CD14-positive monocyte (primary cell): ENCODE results near the gene NFKBIA. TPM values are rescaled to one million over a fixed set of nuclear protein-coding genes. Genes with fewer than 3 reads are reported as not detected.

Experiments used
- DNase-seq, 3 donors: peaks; one replicate each; pipeline ENCODE4 v3.0.0-alpha.2; 2011 to 2022
- H2AFZ ChIP-seq: 2 replicates; pipeline ENCODE4 v1.6.0; 2012; ENCODE audit warnings: mild to moderate bottlenecking, low read depth, low read length, inconsistent platforms; ENCODE audit not compliant: insufficient read depth, poor library complexity, severe bottlenecking
- H3K27ac ChIP-seq, 2 donors: 1 replicate in 1 of 2; 2 replicates in 1 of 2; pipeline ENCODE4 v1.5.1; 2012 to 2013; ENCODE audit warnings: low read length in 2 of 2, control low read depth in 1 of 2, inconsistent platforms in 1 of 2, low read depth in 1 of 2, mild to moderate bottlenecking in 1 of 2
- H3K27me3 ChIP-seq, 2 donors: one replicate each; pipeline versions ENCODE4 v1.6.0 to v1.6.1; 2011 to 2013; ENCODE audit warnings: low read length in 2 of 2; ENCODE audit not compliant: control insufficient read depth in 2 of 2, insufficient read depth in 2 of 2
- H3K36me3 ChIP-seq, 2 donors: replicated peaks in 1 of 2; 1 replicate in 1 of 2; 2 replicates in 1 of 2; pipeline versions ENCODE4 v1.5.1 to v1.6.1; 2012 to 2013; ENCODE audit warnings: low read length in 2 of 2, control low read depth in 1 of 2, inconsistent platforms in 1 of 2, mild to moderate bottlenecking in 1 of 2; ENCODE audit not compliant: insufficient read depth in 2 of 2, control insufficient read depth in 1 of 2
- H3K4me1 ChIP-seq, 2 donors: 1 replicate in 1 of 2; 2 replicates in 1 of 2; pipeline versions ENCODE4 v1.5.1 to v1.6.1; 2012 to 2013; ENCODE audit warnings: low read length in 2 of 2, control low read depth in 1 of 2, inconsistent platforms in 1 of 2, mild to moderate bottlenecking in 1 of 2, moderate library complexity in 1 of 2; ENCODE audit not compliant: insufficient read depth in 2 of 2, control insufficient read depth in 1 of 2
- H3K4me2 ChIP-seq: replicated peaks from 2 replicates; pipeline ENCODE3; 2012; ENCODE audit warnings: low read length, moderate library complexity, mild to moderate bottlenecking; ENCODE audit not compliant: poor library complexity, severe bottlenecking; ENCODE audit errors: extremely low read depth
- H3K4me3 ChIP-seq, 3 experiments: fragments of 200-600 bp in 1 of 3; sonication (generic) in 1 of 3; replicated peaks in 1 of 3; 1 replicate in 2 of 3; 2 replicates in 1 of 3; pipeline ENCODE4 v1.5.1; 2011 to 2013; ENCODE audit warnings: low read length in 3 of 3, mild to moderate bottlenecking in 3 of 3, control low read depth in 2 of 3, low read depth in 2 of 3, inconsistent platforms in 1 of 3, moderate library complexity in 1 of 3
- H3K79me2 ChIP-seq: 2 replicates; pipeline ENCODE4 v1.6.0; 2012; ENCODE audit warnings: mild to moderate bottlenecking, control low read depth, inconsistent platforms, low read length, moderate library complexity; ENCODE audit not compliant: insufficient read depth
- H3K9ac ChIP-seq: 2 replicates; pipeline ENCODE4 v1.6.0; 2017; ENCODE audit warnings: low read length, mild to moderate bottlenecking; ENCODE audit not compliant: insufficient read depth, poor library complexity, severe bottlenecking
- H3K9me3 ChIP-seq, 2 donors: replicated peaks in 1 of 2; 1 replicate in 1 of 2; 2 replicates in 1 of 2; pipeline versions ENCODE4 v1.5.1 to v1.6.1; 2012 to 2013; ENCODE audit warnings: low read length in 2 of 2, control low read depth in 1 of 2; ENCODE audit not compliant: control insufficient read depth in 1 of 2, insufficient read depth in 1 of 2
- H4K20me1 ChIP-seq: 2 replicates; pipeline ENCODE4 v1.6.0; 2012; ENCODE audit warnings: mild to moderate bottlenecking, low read length, control low read depth, moderate library complexity; ENCODE audit not compliant: insufficient read depth
- H3K27ac Mint-ChIP-seq, 7 donors: one replicate each; pipeline ENCODE4 v1.8.0; 2020; ENCODE audit warnings: mild to moderate bottlenecking in 7 of 7, mixed read lengths in 7 of 7, moderate library complexity in 6 of 7, inconsistent platforms in 2 of 7
- H3K27me3 Mint-ChIP-seq, 3 donors: one replicate each; pipeline ENCODE4 v1.8.0; 2021 to 2022; ENCODE audit warnings: low read depth in 3 of 3, mild to moderate bottlenecking in 3 of 3, mixed read lengths in 3 of 3, moderate library complexity in 3 of 3, inconsistent platforms in 1 of 3
- H3K36me3 Mint-ChIP-seq, 2 donors: one replicate each; pipeline ENCODE4 v1.8.0; 2020; ENCODE audit warnings: mixed read lengths in 2 of 2, inconsistent platforms in 1 of 2, mild to moderate bottlenecking in 1 of 2
- H3K4me1 Mint-ChIP-seq: one replicate; pipeline ENCODE4 v1.8.0; 2020; ENCODE audit warnings: mild to moderate bottlenecking, mixed read lengths
- H3K4me3 Mint-ChIP-seq, 2 donors: one replicate each; pipeline ENCODE4 v1.8.0; 2020; ENCODE audit warnings: mild to moderate bottlenecking in 2 of 2, mixed read lengths in 2 of 2, moderate library complexity in 1 of 2
- H3K9me3 Mint-ChIP-seq, 7 donors: one replicate each; pipeline ENCODE4 v1.8.0; 2020 to 2022; ENCODE audit warnings: mixed read lengths in 7 of 7, mild to moderate bottlenecking in 6 of 7, moderate library complexity in 6 of 7, inconsistent platforms in 2 of 7
- WGBS: methylation state at CpG from one replicate; pipeline ENCODE4 v1.1.5; 2013; ENCODE audit warnings: missing lambda C conversion rate; ENCODE audit not compliant: insufficient coverage; 5-methylcytosine and 5-hydroxymethylcytosine counted together
- intact Hi-C, 2 donors: fragments of 100-400 bp; cut with micrococcal nuclease; formaldehyde crosslinking; loops; one replicate each; pipeline versions ENCODE4 v1.15.0 to v1.15.1; 2023
- polyA plus RNA-seq, 3 donors: library from polyadenylated mRNA; depleted of rRNA in 1 of 3; unstranded in 2 of 3; stranded (reverse) in 1 of 3; fragments of 300-500 nt in 2 of 3; fragments of >200 nt in 1 of 3; fragmentation: Illumina TruSeq in 2 of 3; gene quantifications; 1 replicate in 2 of 3; 2 replicates in 1 of 3; pipeline ENCODE4 v1.2.3, GENCODE V29; 2012 to 2021
- TF ChIP-seq, protein P1 (sequence below): fragments of 200-600 bp; IDR thresholded peaks from one replicate; pipeline ENCODE4 v1.8.0; 2022; ENCODE audit warnings: antibody characterized with exemption, mild to moderate bottlenecking

NFKBIA gene
- polyA plus RNA-seq, 3 donors, result 868 to 4,739 (median 935) TPM

- intact Hi-C loops, result no loop called here
- Mint-ChIP-seq H3K9me3 (no peaks in the 10 kb centered on the region), H3K4me3 (no peak overlapping the region), H3K27me3 (peaks cover 0 to 1% (median 1%) of the 10 kb centered on the region in 3 donors), H3K4me1 (peaks cover 15% of the 10 kb centered on the region), H3K36me3 (no peaks in the 10 kb centered on the region), H3K27ac (no peak overlapping the region)
- Histone ChIP-seq H3K4me2 (no peak overlapping the region), H3K9me3 (no peaks in the 10 kb centered on the region), H3K27me3 (no peaks in the 10 kb centered on the region), H3K79me2 (no peaks in the 10 kb centered on the region), H3K4me1 (peaks cover 7 to 11% of the 10 kb centered on the region in 2 donors), H4K20me1 (no peaks in the 10 kb centered on the region), H3K9ac (no peak overlapping the region), H3K27ac (no peak overlapping the region), H2AFZ (no peak overlapping the region), H3K4me3 (no peak overlapping the region), H3K36me3 (no peaks in the 10 kb centered on the region)
- 95% methylated on average over 9 of the region's 14 CpGs for WGBS
- DNase-seq, result no peak
- TF ChIP-seq, protein P1, sequence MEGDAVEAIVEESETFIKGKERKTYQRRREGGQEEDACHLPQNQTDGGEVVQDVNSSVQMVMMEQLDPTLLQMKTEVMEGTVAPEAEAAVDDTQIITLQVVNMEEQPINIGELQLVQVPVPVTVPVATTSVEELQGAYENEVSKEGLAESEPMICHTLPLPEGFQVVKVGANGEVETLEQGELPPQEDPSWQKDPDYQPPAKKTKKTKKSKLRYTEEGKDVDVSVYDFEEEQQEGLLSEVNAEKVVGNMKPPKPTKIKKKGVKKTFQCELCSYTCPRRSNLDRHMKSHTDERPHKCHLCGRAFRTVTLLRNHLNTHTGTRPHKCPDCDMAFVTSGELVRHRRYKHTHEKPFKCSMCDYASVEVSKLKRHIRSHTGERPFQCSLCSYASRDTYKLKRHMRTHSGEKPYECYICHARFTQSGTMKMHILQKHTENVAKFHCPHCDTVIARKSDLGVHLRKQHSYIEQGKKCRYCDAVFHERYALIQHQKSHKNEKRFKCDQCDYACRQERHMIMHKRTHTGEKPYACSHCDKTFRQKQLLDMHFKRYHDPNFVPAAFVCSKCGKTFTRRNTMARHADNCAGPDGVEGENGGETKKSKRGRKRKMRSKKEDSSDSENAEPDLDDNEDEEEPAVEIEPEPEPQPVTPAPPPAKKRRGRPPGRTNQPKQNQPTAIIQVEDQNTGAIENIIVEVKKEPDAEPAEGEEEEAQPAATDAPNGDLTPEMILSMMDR, result no peak
Measured at GRCh38 chr14:35387713-35388579, 16.6 kb downstream of the NFKBIA start.

- intact Hi-C loops, result no loop called here
- peaks cover 0 to 1% (median 1%) of the 10 kb centered on the region in 3 donors for H3K27me3 Mint-ChIP-seq
- TF ChIP-seq, protein P1, result no peak
- DNase-seq, result no peak
- H2AFZ ChIP-seq, result no peak overlapping the region
- H3K27ac Mint-ChIP-seq, result no peak overlapping the region
- H3K4me1 ChIP-seq, result peaks cover 7 to 11% of the 10 kb centered on the region in 2 donors
- H3K36me3 ChIP-seq, result no peaks in the 10 kb centered on the region
- H3K9me3 ChIP-seq, result no peaks in the 10 kb centered on the region
- H3K4me3 Mint-ChIP-seq, result no peak overlapping the region
- H3K4me2 ChIP-seq, result no peak overlapping the region
- H3K9ac ChIP-seq, result no peak overlapping the region
- H3K4me1 Mint-ChIP-seq, result peaks cover 15% of the 10 kb centered on the region
- H4K20me1 ChIP-seq, result no peaks in the 10 kb centered on the region
- no peak overlapping the region for H3K4me3 ChIP-seq
- H3K79me2 ChIP-seq, result no peaks in the 10 kb centered on the region
- H3K27ac ChIP-seq, result no peak overlapping the region
- H3K36me3 Mint-ChIP-seq, result no peaks in the 10 kb centered on the region
- H3K27me3 ChIP-seq, result no peaks in the 10 kb centered on the region
- no peaks in the 10 kb centered on the region for H3K9me3 Mint-ChIP-seq
- WGBS, result 100% methylated on average over 2 of the region's 7 CpGs
Measured at GRCh38 chr14:35387219-35387618, 17.3 kb downstream of the NFKBIA start.
